Activated B cell treated with CpG ODN at 0.5 μM for 24 hours (primary cell): ENCODE measurements around the gene FAM186B. TPM values are rescaled to one million over a fixed set of nuclear protein-coding genes. Genes with fewer than 3 reads are reported as not detected.

ENCODE experiments used
- ATAC-seq: fragments of 200-7000 bp; cut with Tn5 transposase; one replicate; pipeline ENCODE4 v1.10.0; 2021; ENCODE audit warnings: low read depth, mild to moderate bottlenecking, moderate library complexity
- CTCF ChIA-PET: fragments of 350-600 bp; sonication (Branson Sonifier 250); formaldehyde crosslinking; loops from one replicate; lab custom pipeline; 2021; ENCODE audit warnings: antibody characterized with exemption; lab: Charles Lee
- POLR2A ChIA-PET: fragments of 350-600 bp; sonication (Branson Sonifier 250); formaldehyde crosslinking; loops from one replicate; lab custom pipeline; 2021; ENCODE audit warnings: antibody characterized with exemption; lab: Charles Lee
- DNase-seq: peaks from one replicate; pipeline ENCODE4 v3.0.0; 2022
- H3K27ac Mint-ChIP-seq: one replicate; pipeline ENCODE4 v1.8.0; 2020; ENCODE audit warnings: mixed read lengths
- H3K27me3 Mint-ChIP-seq: one replicate; pipeline ENCODE4 v1.8.0; 2021; ENCODE audit warnings: mixed read lengths
- H3K36me3 Mint-ChIP-seq: one replicate; pipeline ENCODE4 v1.8.0; 2021; ENCODE audit warnings: low read depth, mixed read lengths
- H3K4me1 Mint-ChIP-seq: one replicate; pipeline ENCODE4 v1.8.0; 2021; ENCODE audit warnings: mixed read lengths
- H3K4me3 Mint-ChIP-seq: one replicate; pipeline ENCODE4 v1.8.0; 2020; ENCODE audit warnings: mild to moderate bottlenecking, mixed read lengths
- H3K9me3 Mint-ChIP-seq: one replicate; pipeline ENCODE4 v1.8.0; 2020; ENCODE audit warnings: mixed read lengths
- CTCF ChIP-seq: fragments of 200-600 bp; IDR thresholded peaks from one replicate; pipeline ENCODE4 v1.8.0; 2022; ENCODE audit warnings: antibody characterized with exemption, mild to moderate bottlenecking
- intact Hi-C: fragments of 100-400 bp; cut with micrococcal nuclease; formaldehyde crosslinking; loops from one replicate; pipeline ENCODE4 v1.15.1; 2024
- total RNA-seq: library from RNA; stranded (reverse); gene quantifications from 2 replicates; pipeline ENCODE4 v1.2.3, GENCODE V29; 2022

The FAM186B gene
- total RNA-seq, 1 donor from 2014 or later = 1.5 TPM

GRCh38 chr12:49552899-49553298, 52.5 kb downstream of the FAM186B start:
- Mint-ChIP-seq H3K9me3 (no peaks in the 10 kb centered on the region), H3K27ac (no peak overlapping the region), H3K4me3 (no peak overlapping the region), H3K27me3 (peaks cover 20% of the 10 kb centered on the region), H3K4me1 (peaks cover 10% of the 10 kb centered on the region), H3K36me3 (peaks cover 11% of the 10 kb centered on the region)
- CTCF ChIA-PET = interaction anchor here (0.9 to 2.2 kb wide), 8 partner anchors 12 to 225 kb away, joined by 3 to 11 read pairs (median 4); partner anchors contain the start of genes PRPF40B and TMBIM6
- POLR2A ChIA-PET = interaction anchor here (0.6 to 2.3 kb wide), 3 partner anchors 15 to 25 kb away, joined by 3 to 11 read pairs (median 4); no protein-coding TSS in a partner anchor
- intact Hi-C loops = loop anchor here (1.0 to 5.0 kb wide), 2 partner anchors 70 to 154 kb away; partner anchors contain the start of genes FMNL3 and PRPF40B
- DNase-seq = no peak
- no peak for TF ChIP-seq CTCF
- ATAC-seq = no peak

GRCh38 chr12:49552425-49552824, 53.0 kb downstream of the FAM186B start:
- Mint-ChIP-seq H3K27ac (no peak overlapping the region), H3K36me3 (peaks cover 11% of the 10 kb centered on the region), H3K4me1 (peaks cover 10% of the 10 kb centered on the region), H3K4me3 (no peak overlapping the region), H3K9me3 (no peaks in the 10 kb centered on the region), H3K27me3 (peaks cover 20% of the 10 kb centered on the region)
- POLR2A ChIA-PET = interaction anchor here (0.6 to 0.9 kb wide), 2 partner anchors 15 to 24 kb away, joined by 3 to 4 read pairs; no protein-coding TSS in a partner anchor
- CTCF ChIA-PET = interaction anchor here (1.0 to 2.2 kb wide), 6 partner anchors 17 to 226 kb away, joined by 4 to 11 read pairs (median 4); partner anchors contain the start of gene TMBIM6
- ATAC-seq (no peak), DNase-seq (no peak)
- intact Hi-C loops = loop anchor here (5.0 kb wide), 1 partner anchor 155 kb away; the partner anchor contains the start of gene FMNL3
- no peak for TF ChIP-seq CTCF

- CTCF ChIA-PET = interaction anchor here (1.6 to 2.2 kb wide), 3 partner anchors 38 to 226 kb away, joined by 4 to 6 read pairs (median 5); no protein-coding TSS in a partner anchor
- POLR2A ChIA-PET = interaction anchor here (0.9 kb wide), 1 partner anchor 15 kb away, joined by 3 read pairs; no protein-coding TSS in a partner anchor
- intact Hi-C loops = loop anchor here (5.0 kb wide), 1 partner anchor 155 kb away; the partner anchor contains the start of gene FMNL3
- H3K4me1 Mint-ChIP-seq = peaks cover 10% of the 10 kb centered on the region
- no peak overlapping the region for H3K27ac Mint-ChIP-seq
- peaks cover 11% of the 10 kb centered on the region for H3K36me3 Mint-ChIP-seq
- no peak for TF ChIP-seq CTCF
- peaks cover 24% of the 10 kb centered on the region for H3K27me3 Mint-ChIP-seq
- ATAC-seq = no peak
- no peaks in the 10 kb centered on the region for H3K9me3 Mint-ChIP-seq
- DNase-seq = no peak
- H3K4me3 Mint-ChIP-seq = no peak overlapping the region
These were observed 53.4 kb downstream of the FAM186B start for GRCh38 chr12:49552014-49552413.

GRCh38 chr12:49550693-49551252, 54.7 kb downstream of the FAM186B start:
- DNase-seq (no peak), ATAC-seq (no peak)
- ChIA-PET CTCF (interaction anchor here (1.1 to 1.6 kb wide), 2 partner anchors 192 kb away, joined by 3 to 4 read pairs; no protein-coding TSS in a partner anchor), POLR2A (no interaction called here)
- Mint-ChIP-seq H3K27me3 (peaks cover 29% of the 10 kb centered on the region), H3K36me3 (no peaks in the 10 kb centered on the region), H3K27ac (no peak overlapping the region), H3K4me3 (no peak overlapping the region), H3K4me1 (peaks cover 10% of the 10 kb centered on the region), H3K9me3 (no peaks in the 10 kb centered on the region)
- intact Hi-C loops = loop anchor here (5.0 kb wide), 1 partner anchor 157 kb away; the partner anchor contains the start of gene FMNL3
- no peak for TF ChIP-seq CTCF
